GM13976 (cell line): ENCODE results near the gene TMEM38A.

Experiments
- DNase-seq: peaks from one replicate; pipeline ENCODE4 v3.0.0; 2012; ENCODE audit warnings: low spot score
- in situ Hi-C: fragments of 300-500 bp; cut with MboI; formaldehyde crosslinking; loops from one replicate; pipeline ENCODE4 v1.12.0; 2022; ENCODE audit warnings: low sequenced_read_pairs, mixed read lengths, inconsistent platforms; ENCODE audit not compliant: unreplicated experiment
- TF ChIP-seq, protein P1 (sequence below): IDR thresholded peaks from 2 replicates; pipeline ENCODE4 v1.5.1; 2012; ENCODE audit warnings: borderline replicate concordance, mild to moderate bottlenecking; ENCODE audit not compliant: insufficient read depth; ENCODE audit errors: extremely low read depth, missing control alignments, control extremely low read depth

The TMEM38A gene, protein sequence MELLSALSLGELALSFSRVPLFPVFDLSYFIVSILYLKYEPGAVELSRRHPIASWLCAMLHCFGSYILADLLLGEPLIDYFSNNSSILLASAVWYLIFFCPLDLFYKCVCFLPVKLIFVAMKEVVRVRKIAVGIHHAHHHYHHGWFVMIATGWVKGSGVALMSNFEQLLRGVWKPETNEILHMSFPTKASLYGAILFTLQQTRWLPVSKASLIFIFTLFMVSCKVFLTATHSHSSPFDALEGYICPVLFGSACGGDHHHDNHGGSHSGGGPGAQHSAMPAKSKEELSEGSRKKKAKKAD

DNA sequence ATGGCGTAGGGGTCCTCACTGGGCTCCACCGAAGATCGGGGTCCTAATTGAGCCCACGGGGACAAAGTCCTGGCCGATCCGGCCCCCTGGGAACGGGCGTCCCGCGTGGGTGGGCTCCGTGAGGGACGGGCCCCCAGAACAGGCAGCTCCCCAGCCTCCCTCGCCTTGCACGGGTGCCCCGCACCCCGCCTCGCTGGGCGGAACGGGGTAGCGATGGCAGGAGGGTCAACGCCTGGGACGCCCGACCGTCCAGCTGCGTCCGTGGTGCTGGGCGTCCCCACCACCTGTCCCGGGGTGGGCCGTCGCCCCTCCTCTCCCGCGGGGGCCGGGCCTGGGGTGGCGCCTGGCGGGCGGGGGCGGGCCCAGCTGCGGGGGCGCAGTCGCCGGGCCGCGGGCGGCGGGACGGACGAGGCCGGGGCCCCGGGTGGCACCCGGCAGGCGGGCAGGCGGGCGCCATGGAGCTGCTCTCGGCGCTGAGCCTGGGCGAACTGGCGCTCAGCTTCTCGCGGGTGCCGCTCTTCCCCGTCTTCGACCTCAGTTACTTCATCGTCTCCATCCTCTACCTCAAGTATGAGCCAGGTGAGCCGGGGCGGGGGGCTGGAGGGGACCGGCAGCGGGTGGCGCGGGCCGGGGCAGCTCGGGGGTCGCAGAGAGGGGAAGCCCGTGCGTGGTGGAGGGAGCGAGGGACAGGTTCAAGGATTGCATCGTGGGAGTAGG lies at the start of gene TMEM38A:
Gene TMEM38A, plus strand, starts transcription at position 377 of the 717 bp plus-strand sequence. Its CDS starts 79 bp downstream, at position 456.
- in situ Hi-C loops, result no loop called here
- DNase-seq, result peak; percentile 70

DNA sequence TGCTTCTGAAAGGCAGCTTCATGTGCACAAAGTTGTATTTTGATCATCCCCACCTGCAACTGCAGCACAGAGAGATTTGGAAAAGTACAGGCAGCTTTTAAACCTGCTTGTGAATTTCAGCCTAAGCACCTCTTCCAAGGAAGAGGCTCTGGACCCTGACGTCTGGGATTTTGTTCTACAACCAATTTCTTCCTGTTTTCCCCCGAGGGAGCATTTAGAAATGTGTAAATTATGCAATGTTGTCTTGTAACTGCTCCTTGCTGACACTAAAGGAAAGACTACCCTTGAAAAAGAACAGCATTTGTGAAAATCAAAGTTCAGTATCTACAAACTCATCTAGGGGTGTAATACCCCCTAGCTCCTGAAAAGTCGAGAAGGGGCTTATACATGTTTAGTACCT lies 48.3 kb upstream of the TMEM38A start:
- TF ChIP-seq, protein P1, sequence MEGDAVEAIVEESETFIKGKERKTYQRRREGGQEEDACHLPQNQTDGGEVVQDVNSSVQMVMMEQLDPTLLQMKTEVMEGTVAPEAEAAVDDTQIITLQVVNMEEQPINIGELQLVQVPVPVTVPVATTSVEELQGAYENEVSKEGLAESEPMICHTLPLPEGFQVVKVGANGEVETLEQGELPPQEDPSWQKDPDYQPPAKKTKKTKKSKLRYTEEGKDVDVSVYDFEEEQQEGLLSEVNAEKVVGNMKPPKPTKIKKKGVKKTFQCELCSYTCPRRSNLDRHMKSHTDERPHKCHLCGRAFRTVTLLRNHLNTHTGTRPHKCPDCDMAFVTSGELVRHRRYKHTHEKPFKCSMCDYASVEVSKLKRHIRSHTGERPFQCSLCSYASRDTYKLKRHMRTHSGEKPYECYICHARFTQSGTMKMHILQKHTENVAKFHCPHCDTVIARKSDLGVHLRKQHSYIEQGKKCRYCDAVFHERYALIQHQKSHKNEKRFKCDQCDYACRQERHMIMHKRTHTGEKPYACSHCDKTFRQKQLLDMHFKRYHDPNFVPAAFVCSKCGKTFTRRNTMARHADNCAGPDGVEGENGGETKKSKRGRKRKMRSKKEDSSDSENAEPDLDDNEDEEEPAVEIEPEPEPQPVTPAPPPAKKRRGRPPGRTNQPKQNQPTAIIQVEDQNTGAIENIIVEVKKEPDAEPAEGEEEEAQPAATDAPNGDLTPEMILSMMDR, result no peak
- no peak for DNase-seq
- in situ Hi-C loops, result no loop called here

More for the DNA sequence above, at the start of gene TMEM38A:
- TF ChIP-seq, protein P1, result no peak

DNA sequence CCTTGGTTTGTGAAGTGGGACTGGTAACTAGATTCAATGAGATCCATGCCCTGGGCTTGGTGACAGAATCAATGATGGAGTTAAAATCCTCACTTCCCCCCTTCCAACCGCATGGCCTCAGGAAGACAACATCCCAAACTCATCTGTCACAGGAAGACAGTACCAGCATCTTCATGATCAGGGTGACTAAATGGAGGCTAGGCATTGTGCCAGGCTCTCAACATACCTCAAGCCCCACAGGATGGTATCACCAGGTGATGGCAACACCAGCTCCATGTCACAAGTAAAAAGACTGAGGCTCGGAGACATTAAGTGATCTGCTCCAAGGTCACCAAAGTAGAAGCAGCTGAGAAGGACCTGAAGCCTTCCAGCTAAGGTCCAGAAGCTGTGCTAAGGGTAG lies 47.1 kb upstream of the TMEM38A start:
- TF ChIP-seq, protein P1, result no peak
- in situ Hi-C loops, result no loop called here
- no peak for DNase-seq

DNA sequence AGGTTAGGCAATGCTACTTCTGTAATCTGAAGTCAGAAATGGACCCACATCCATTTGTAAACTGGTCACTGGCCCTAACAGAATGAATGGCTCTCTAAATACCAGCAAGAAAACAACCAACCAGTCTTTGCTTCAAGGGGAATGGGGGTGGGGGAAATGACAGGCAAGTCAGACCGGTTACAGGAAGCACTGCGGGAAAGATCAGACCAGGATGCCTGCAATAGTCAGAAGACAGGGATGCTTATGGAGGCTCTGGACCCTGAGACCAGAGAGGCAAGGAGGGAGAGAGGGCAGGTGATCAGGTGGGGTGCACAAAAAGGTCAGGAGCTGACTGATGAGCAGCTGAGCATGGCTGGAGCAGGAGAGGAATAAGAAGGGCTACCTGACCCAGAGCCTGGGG lies 46.0 kb upstream of the TMEM38A start:
- no peak for DNase-seq
- in situ Hi-C loops, result no loop called here
- TF ChIP-seq, protein P1, result no peak

DNA sequence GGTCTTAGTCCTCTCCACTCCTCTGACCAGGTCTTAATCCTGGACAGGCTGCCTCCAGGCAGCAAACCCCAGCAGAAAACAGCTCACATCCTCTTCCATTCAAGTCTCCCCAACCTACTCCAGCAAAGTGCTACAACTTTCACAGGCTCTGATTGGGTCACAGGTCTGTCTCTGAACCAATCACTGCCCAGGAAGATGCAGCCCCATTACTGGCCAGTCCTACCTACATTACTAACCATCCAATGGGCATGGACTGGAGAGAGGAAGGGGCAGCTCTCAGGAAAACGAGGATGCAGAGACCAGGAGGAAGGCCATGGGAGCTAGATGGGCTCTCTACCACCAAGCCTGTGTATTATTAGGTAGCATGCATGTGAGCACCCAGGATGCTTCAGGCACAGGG lies 45.1 kb upstream of the TMEM38A start:
- in situ Hi-C loops, result no loop called here
- peak; percentile 59 for DNase-seq
- TF ChIP-seq, protein P1, result no peak

DNA sequence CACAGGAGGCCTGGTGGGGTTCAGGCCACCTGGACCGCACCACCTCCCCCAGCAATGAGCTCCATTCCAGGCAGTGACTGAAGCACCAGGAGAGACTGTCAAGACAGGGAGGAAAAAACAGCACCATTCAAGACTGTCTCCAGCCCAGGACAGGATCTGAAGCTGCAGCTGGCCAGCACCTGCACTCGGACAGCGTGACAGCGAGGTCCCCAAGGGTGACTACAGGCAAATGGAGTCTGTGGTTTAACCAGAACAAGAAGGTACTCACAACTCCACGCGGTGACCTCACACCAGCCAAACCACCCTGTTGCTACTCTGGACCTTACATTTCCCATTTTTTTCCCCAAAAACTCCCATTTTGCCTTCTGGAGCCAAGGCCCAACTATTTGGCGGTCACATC lies 42.7 kb upstream of the TMEM38A start:
- DNase-seq, result no peak
- TF ChIP-seq, protein P1, result no peak
- in situ Hi-C loops, result no loop called here
